Heart right ventricle (tissue), 16 donors: ENCODE measurements around the gene PRR22. TPM values are rescaled to one million over a fixed set of nuclear protein-coding genes. Genes with fewer than 3 reads are reported as not detected.

Experiments
- ATAC-seq, 8 donors: fragments of 200-7000 bp; cut with Tn5 transposase; one replicate each; pipeline ENCODE4 v1.9.1; 2020; ENCODE audit warnings: mild to moderate bottlenecking in 8 of 8, moderate library complexity in 8 of 8, moderate number of reproducible peaks in 1 of 8
- DNase-seq, 2 donors: peaks; one replicate each; pipeline ENCODE4 v3.0.0-alpha.2; 2020
- H3K27ac ChIP-seq, 10 donors: fragments of 200-600 bp; sonication (generic) in 2 of 10; one replicate each; pipeline versions ENCODE4 v1.5.0 to v1.8.0; 2020 to 2022; ENCODE audit warnings: mild to moderate bottlenecking in 3 of 10
- H3K27me3 ChIP-seq, 7 donors: fragments of 200-600 bp; one replicate each; pipeline ENCODE4 v1.8.0; 2021 to 2022; ENCODE audit warnings: mild to moderate bottlenecking in 2 of 7
- H3K36me3 ChIP-seq, 9 donors: fragments of 200-600 bp; sonication (generic) in 1 of 9; one replicate each; pipeline versions ENCODE4 v1.5.0 to v1.8.0; 2020 to 2022; ENCODE audit warnings: mild to moderate bottlenecking in 2 of 9
- H3K4me1 ChIP-seq, 9 donors: fragments of 200-600 bp; sonication (generic) in 1 of 9; one replicate each; pipeline versions ENCODE4 v1.5.0 to v1.8.0; 2020 to 2022; ENCODE audit warnings: mild to moderate bottlenecking in 4 of 9
- H3K4me3 ChIP-seq, 10 donors: fragments of 200-600 bp; sonication (generic) in 2 of 10; one replicate each; pipeline versions ENCODE4 v1.5.0 to v1.8.0; 2020 to 2022; ENCODE audit warnings: mild to moderate bottlenecking in 7 of 10, moderate library complexity in 2 of 10
- H3K9me3 ChIP-seq, 11 donors: fragments of 200-600 bp in 10 of 11; sonication (generic) in 2 of 11; one replicate each; pipeline versions ENCODE4 v1.5.0 to v1.8.0; 2013 to 2022; ENCODE audit warnings: mild to moderate bottlenecking in 2 of 11, control low read depth in 1 of 11, moderate library complexity in 1 of 11
- CTCF ChIP-seq, 9 donors: fragments of 200-600 bp; sonication (generic) in 2 of 9; IDR thresholded peaks; one replicate each; pipeline versions ENCODE4 v1.5.0 to v1.8.0; 2021 to 2022; ENCODE audit warnings: antibody characterized with exemption in 9 of 9, mild to moderate bottlenecking in 5 of 9, moderate library complexity in 1 of 9
- WGBS, 2 donors: extraction: QIAGEN DNeasy Blood & Tissue Kit; methylation state at CpG; one replicate each; pipeline ENCODE4 v1.1.7; 2013; ENCODE audit warnings: inconsistent platforms in 1 of 2; 5-methylcytosine and 5-hydroxymethylcytosine counted together
- intact Hi-C, 10 donors: fragments of 100-400 bp; cut with DNase I; formaldehyde crosslinking; loops; one replicate each; pipeline versions ENCODE4 v1.11.1 to v1.14.2; 2022
- polyA plus RNA-seq, 2 donors: library from polyadenylated mRNA; stranded (reverse); fragments of 200-250 nt; gene quantifications; one replicate each; pipeline ENCODE4 v1.2.3, GENCODE V29; 2013
- total RNA-seq, 10 donors: library from RNA; stranded (reverse); fragmentation: NEBNext Ultra II Directional in 3 of 10; extraction: Animal tissue kit (Norgen Biotek cat#: 25700) in 3 of 10; gene quantifications; one replicate each; pipeline versions ENCODE4 v1.2.1 to v1.2.4, GENCODE V29; 2021 to 2023
- donor health status: Arrhythmogenic right ventricular cardiomyopathy.
- donor health status: ischemic (EF 13 %, LVEDD 7.1; RV severe dilation, severe dysfunction).
- donor health status: healthy with polysubstance abuse.
- donor health status: DM: no; HTN: yes; CAD: no.
- donor health status: DM: no; HTN: no; CAD: no.
- donor health status: ischemic (EF 25% LVEDD 6.9; RV normal size, moderate dysfunction).
- donor health status: ischemic (EF 25% LVEDD 5.7; RV mildly dilated, moderate dysfunction).
- donor health status: healthy.
- donor health status: DM: yes; HTN: yes; CAD: no.
- donor health status: Ischemic cardiomyopathy.
- donor health status: ischemic (EF 35%, LVEDD 5.7; RV mildly dilated, moderate dysfunction).
- donor health status: nonischemic (EF 11% LVEDD 7.7; RV severe dilation, severe dysfunction).
- donor health status: DM: yes; HTN: yes; CAD: no.
- donor health status: PGD.
- donor health status: ischemic (EF 29% LVEDD 5.4; RV normal size, mild dysfunction).
- donor health status: nonischemic (EF 23%, LVEDD 6.1; RV moderate dilation, normal function).

Gene PRR22
- total and polyA plus RNA-seq, 12 donors: 0.59 to 3.3 (median 1.3) TPM

GRCh38 chr19:5818594-5818993 lies 34.0 kb upstream of the PRR22 start:
- 77 to 82% methylated on average over 10 of the region's 10 CpGs for WGBS, 2 donors
- H3K4me3 ChIP-seq: no peak overlapping the region
- intact Hi-C loops: no loop called here
- H3K27me3 ChIP-seq: peaks cover 0 to 6% (median 0%) of the 10 kb centered on the region in 7 donors
- DNase-seq: no peak
- no peak overlapping the region for H3K27ac ChIP-seq
- no peak for ATAC-seq
- no peaks in the 10 kb centered on the region for H3K9me3 ChIP-seq
- no peaks in the 10 kb centered on the region for H3K36me3 ChIP-seq
- no peaks in the 10 kb centered on the region for H3K4me1 ChIP-seq
- no peak for TF ChIP-seq CTCF (IDR thresholded peaks at IDR 0.05)

DNA sequence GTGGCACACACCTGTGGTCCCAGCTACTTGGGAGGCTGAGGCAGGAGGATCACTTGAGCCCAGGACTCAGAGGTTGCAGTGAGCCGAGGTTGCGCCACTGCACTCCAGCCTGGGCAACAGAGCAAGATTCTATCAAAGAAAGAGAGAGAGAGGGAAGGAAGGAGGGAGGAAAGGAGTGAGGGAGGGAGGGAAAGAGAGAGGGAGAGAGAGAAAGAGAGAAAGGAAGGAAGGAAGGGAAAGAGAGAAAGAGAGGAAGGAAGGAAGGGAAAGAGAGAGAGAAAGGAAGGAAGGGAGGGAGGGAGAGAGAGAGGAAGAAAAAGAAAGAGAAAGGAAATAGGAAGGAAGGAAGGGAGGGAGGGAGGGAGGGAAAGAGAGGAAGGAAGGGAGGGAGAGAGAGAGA lies 32.7 kb upstream of the PRR22 start:
- WGBS, 2 donors: 88 to 92% methylated on average over 2 of the region's 2 CpGs
- intact Hi-C loops: no loop called here
- no peak overlapping the region for H3K4me3 ChIP-seq
- DNase-seq (no peak), ATAC-seq (no peak)
- H3K9me3 ChIP-seq: no peaks in the 10 kb centered on the region
- no peaks in the 10 kb centered on the region for H3K4me1 ChIP-seq
- no peak overlapping the region for H3K27ac ChIP-seq
- TF ChIP-seq CTCF (IDR thresholded peaks at IDR 0.05): no peak
- no peaks in the 10 kb centered on the region for H3K36me3 ChIP-seq
- peaks cover 0 to 4% (median 0%) of the 10 kb centered on the region in 7 donors for H3K27me3 ChIP-seq

DNA sequence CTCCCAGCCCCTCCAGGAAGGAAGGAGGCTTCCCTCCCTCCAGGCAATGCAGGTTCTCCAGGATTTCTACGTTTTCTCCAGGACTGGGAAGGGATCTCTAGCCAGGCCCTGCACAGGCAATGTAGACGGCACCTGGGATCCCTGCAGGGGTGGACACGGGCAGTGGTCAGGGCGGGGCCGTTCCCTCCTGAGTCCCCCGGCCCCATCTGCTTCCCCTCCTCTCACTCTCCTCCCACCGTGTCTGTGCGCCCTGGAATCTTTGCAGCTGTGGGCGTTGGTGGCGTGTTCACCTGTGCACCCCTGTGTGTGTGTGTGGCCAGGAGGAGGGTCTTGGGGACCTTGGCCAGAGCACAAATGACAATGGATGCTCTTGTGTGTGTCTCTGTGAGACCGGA lies 30.3 kb upstream of the PRR22 start:
- DNase-seq (no peak), ATAC-seq (peak in 1 of 8 donors; percentile 32)
- 65 to 77% methylated on average over 11 of the region's 11 CpGs for WGBS, 2 donors
- Histone ChIP-seq H3K4me1 (no peaks in the 10 kb centered on the region), H3K4me3 (no peak overlapping the region), H3K27ac (no peak overlapping the region), H3K9me3 (no peaks in the 10 kb centered on the region), H3K36me3 (no peaks in the 10 kb centered on the region), H3K27me3 (peaks cover 0 to 4% (median 0%) of the 10 kb centered on the region in 7 donors)
- TF ChIP-seq CTCF (IDR thresholded peaks at IDR 0.05): no peak
- intact Hi-C loops: no loop called here

DNA sequence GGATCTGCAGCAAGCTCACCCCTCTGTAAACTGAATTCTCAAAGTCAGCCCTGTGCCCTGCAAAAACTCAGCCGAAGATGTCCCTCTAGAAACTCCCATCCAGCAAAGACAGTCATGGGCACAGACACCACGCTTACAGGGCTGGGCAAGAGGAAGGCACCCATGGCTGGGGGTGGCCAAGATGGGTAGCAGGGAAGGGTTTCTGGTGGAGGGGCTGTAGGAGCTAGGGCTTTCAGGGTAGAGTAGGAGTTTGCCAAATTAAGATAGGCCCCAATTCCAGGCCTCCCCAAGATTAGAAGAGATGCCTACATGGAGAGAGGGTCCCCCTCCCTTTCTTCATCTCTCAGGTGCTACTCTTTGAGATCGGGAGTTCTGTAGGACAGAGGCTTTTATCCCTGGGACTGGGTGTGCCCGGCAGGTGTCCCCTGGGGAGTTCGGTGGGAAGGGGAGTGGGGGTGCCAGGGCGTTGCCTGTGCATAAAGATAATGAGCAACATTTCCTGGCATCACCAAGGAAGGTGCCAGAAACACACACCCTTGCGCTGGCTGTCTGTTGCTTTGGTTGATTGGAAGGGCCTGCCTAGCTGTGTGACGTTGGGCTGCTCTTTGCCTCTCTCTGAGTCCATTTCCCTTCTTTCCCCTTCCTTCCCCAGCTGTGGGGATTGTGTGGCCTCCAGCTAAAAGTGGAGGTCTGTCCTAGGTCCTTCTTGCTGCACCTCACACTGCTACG lies 29.7 kb upstream of the PRR22 start:
- H3K27me3 ChIP-seq: peaks cover 0 to 4% (median 0%) of the 10 kb centered on the region in 7 donors
- no peak overlapping the region for H3K27ac ChIP-seq
- no peak for TF ChIP-seq CTCF (IDR thresholded peaks at IDR 0.05)
- DNase-seq (no peak), ATAC-seq (no peak)
- H3K9me3 ChIP-seq: no peaks in the 10 kb centered on the region
- H3K36me3 ChIP-seq: no peaks in the 10 kb centered on the region
- no peaks in the 10 kb centered on the region for H3K4me1 ChIP-seq
- 73 to 75% methylated on average over 9 of the region's 9 CpGs for WGBS, 2 donors
- no peak overlapping the region for H3K4me3 ChIP-seq
- intact Hi-C loops: no loop called here
